ENCODE measurements around the gene AGBL1.

DNA sequence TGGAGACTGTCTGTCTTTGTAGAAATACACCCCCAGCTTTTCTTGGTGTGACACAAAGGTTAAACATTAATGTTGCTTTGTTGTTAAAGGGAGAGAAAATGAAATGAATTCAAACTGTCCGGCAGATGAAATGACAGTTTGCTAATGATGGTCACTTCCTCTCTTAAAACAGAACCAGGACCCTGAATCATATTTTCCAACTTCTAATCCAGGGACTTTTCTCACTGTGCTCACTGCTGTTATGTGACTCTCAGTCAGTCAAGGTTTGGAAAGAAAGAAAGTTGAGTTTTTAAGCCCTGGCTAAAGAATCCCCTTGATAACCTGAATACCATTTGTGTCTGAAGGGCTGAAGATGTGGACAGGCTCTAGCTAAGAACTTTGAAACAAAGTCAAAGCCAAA, 215.8 kb downstream of the AGBL1 start:
- TF ChIP-seq, protein P1, sequence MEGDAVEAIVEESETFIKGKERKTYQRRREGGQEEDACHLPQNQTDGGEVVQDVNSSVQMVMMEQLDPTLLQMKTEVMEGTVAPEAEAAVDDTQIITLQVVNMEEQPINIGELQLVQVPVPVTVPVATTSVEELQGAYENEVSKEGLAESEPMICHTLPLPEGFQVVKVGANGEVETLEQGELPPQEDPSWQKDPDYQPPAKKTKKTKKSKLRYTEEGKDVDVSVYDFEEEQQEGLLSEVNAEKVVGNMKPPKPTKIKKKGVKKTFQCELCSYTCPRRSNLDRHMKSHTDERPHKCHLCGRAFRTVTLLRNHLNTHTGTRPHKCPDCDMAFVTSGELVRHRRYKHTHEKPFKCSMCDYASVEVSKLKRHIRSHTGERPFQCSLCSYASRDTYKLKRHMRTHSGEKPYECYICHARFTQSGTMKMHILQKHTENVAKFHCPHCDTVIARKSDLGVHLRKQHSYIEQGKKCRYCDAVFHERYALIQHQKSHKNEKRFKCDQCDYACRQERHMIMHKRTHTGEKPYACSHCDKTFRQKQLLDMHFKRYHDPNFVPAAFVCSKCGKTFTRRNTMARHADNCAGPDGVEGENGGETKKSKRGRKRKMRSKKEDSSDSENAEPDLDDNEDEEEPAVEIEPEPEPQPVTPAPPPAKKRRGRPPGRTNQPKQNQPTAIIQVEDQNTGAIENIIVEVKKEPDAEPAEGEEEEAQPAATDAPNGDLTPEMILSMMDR (conservative IDR thresholded peaks at IDR 0.05; ENCODE audit: low read depth in 2 of 2): no peak
- TF ChIP-seq POLR2AphosphoS5 (IDR thresholded peaks at IDR 0.05; ENCODE audit: low read depth): no peak
- TF ChIP-seq, protein P2, sequence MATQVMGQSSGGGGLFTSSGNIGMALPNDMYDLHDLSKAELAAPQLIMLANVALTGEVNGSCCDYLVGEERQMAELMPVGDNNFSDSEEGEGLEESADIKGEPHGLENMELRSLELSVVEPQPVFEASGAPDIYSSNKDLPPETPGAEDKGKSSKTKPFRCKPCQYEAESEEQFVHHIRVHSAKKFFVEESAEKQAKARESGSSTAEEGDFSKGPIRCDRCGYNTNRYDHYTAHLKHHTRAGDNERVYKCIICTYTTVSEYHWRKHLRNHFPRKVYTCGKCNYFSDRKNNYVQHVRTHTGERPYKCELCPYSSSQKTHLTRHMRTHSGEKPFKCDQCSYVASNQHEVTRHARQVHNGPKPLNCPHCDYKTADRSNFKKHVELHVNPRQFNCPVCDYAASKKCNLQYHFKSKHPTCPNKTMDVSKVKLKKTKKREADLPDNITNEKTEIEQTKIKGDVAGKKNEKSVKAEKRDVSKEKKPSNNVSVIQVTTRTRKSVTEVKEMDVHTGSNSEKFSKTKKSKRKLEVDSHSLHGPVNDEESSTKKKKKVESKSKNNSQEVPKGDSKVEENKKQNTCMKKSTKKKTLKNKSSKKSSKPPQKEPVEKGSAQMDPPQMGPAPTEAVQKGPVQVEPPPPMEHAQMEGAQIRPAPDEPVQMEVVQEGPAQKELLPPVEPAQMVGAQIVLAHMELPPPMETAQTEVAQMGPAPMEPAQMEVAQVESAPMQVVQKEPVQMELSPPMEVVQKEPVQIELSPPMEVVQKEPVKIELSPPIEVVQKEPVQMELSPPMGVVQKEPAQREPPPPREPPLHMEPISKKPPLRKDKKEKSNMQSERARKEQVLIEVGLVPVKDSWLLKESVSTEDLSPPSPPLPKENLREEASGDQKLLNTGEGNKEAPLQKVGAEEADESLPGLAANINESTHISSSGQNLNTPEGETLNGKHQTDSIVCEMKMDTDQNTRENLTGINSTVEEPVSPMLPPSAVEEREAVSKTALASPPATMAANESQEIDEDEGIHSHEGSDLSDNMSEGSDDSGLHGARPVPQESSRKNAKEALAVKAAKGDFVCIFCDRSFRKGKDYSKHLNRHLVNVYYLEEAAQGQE (IDR thresholded peaks at IDR 0.05; ENCODE audit: unreplicated experiment): no peak

Measured in GM23338 (cell line).